ENCODE results near the gene NDUFV2.

Gene NDUFV2

GRCh38 chr18:9120796-9121195 is 18.3 kb downstream of the NDUFV2 start:
- no peak for DNase-seq

GRCh38 chr18:9123520-9123919 is 21.0 kb downstream of the NDUFV2 start:
- no peak for DNase-seq

GRCh38 chr18:9124824-9125223 is 22.3 kb downstream of the NDUFV2 start:
- no peak for DNase-seq

GRCh38 chr18:9126337-9126736 is 23.8 kb downstream of the NDUFV2 start:
- DNase-seq, result no peak

GRCh38 chr18:9130195-9130594 is 27.7 kb downstream of the NDUFV2 start:
- DNase-seq, result no peak

GRCh38 chr18:9130806-9131205 is 28.3 kb downstream of the NDUFV2 start:
- DNase-seq, result no peak

GRCh38 chr18:9132628-9133027 is 30.1 kb downstream of the NDUFV2 start:
- DNase-seq, result no peak

- no peak for DNase-seq
Measured at GRCh38 chr18:9133225-9133624, 30.7 kb downstream of the NDUFV2 start.

- DNase-seq, result no peak
Measured at GRCh38 chr18:9135081-9135911, 32.8 kb downstream of the NDUFV2 start.

GRCh38 chr18:9135912-9136314 is 33.4 kb downstream of the NDUFV2 start:
- peak; percentile 65 for DNase-seq

GRCh38 chr18:9136315-9137155 is 34.0 kb downstream of the NDUFV2 start, which contains the start of gene ANKRD12:
ANKRD12 (plus strand) TSS chr18:9136781; CDS start chr18:9182433, 45,652 bp downstream.
- DNase-seq, result peak; percentile 90

- DNase-seq, result no peak
Measured at GRCh38 chr18:9137168-9138066, 34.9 kb downstream of the NDUFV2 start.

GRCh38 chr18:9139400-9140039 is 37.0 kb downstream of the NDUFV2 start:
- no peak for DNase-seq

- DNase-seq, result no peak
Measured at GRCh38 chr18:9140381-9140780, 37.9 kb downstream of the NDUFV2 start.

- DNase-seq, result no peak
Measured at GRCh38 chr18:9140984-9141383, 38.5 kb downstream of the NDUFV2 start.

GRCh38 chr18:9146224-9146623 is 43.7 kb downstream of the NDUFV2 start:
- DNase-seq, result no peak

- DNase-seq, result no peak
Measured at GRCh38 chr18:9147440-9148202, 45.1 kb downstream of the NDUFV2 start.

- no peak for DNase-seq
Measured at GRCh38 chr18:9148203-9148552, 45.7 kb downstream of the NDUFV2 start.

GRCh38 chr18:9150121-9150520 is 47.6 kb downstream of the NDUFV2 start:
- no peak for DNase-seq

- DNase-seq, result no peak
Measured at GRCh38 chr18:9153256-9153655, 50.8 kb downstream of the NDUFV2 start.

- DNase-seq, result no peak
Measured at GRCh38 chr18:9156604-9157249, 54.2 kb downstream of the NDUFV2 start.
